Smooth muscle cell of the pulmonary artery (primary cell): ENCODE measurements around the gene ZDHHC12. TPM values are rescaled to one million over a fixed set of nuclear protein-coding genes. Genes with fewer than 3 reads are reported as not detected.

Experiments used
- total RNA-seq: library from RNA; depleted of rRNA; stranded (reverse); fragments of >200 nt; gene quantifications from 2 replicates; pipeline ENCODE4 v1.2.3, GENCODE V29; 2014

The ZDHHC12 gene, protein sequence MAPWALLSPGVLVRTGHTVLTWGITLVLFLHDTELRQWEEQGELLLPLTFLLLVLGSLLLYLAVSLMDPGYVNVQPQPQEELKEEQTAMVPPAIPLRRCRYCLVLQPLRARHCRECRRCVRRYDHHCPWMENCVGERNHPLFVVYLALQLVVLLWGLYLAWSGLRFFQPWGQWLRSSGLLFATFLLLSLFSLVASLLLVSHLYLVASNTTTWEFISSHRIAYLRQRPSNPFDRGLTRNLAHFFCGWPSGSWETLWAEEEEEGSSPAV
- total RNA-seq = 38.3 and 40.3 TPM in 2 replicates

GRCh38 chr9:128723866-128724743, at the start of gene ZDHHC12:
TSS of gene ZDHHC12 (minus strand) at chr9:128724127. CDS start at chr9:128724093, 34 bp downstream.

GRCh38 chr9:128771745-128772519, 48.0 kb upstream of the ZDHHC12 start, which contains the start of gene ZER1:
TSS of gene ZER1 (minus strand) at chr9:128771927. CDS start at chr9:128755565, 16,362 bp downstream.

GRCh38 chr9:128702445-128702948, 21.4 kb downstream of the ZDHHC12 start, which contains the start of gene PKN3:
TSS of gene PKN3 (plus strand) at chr9:128702503. CDS start at chr9:128702916, 413 bp downstream.

DNA sequence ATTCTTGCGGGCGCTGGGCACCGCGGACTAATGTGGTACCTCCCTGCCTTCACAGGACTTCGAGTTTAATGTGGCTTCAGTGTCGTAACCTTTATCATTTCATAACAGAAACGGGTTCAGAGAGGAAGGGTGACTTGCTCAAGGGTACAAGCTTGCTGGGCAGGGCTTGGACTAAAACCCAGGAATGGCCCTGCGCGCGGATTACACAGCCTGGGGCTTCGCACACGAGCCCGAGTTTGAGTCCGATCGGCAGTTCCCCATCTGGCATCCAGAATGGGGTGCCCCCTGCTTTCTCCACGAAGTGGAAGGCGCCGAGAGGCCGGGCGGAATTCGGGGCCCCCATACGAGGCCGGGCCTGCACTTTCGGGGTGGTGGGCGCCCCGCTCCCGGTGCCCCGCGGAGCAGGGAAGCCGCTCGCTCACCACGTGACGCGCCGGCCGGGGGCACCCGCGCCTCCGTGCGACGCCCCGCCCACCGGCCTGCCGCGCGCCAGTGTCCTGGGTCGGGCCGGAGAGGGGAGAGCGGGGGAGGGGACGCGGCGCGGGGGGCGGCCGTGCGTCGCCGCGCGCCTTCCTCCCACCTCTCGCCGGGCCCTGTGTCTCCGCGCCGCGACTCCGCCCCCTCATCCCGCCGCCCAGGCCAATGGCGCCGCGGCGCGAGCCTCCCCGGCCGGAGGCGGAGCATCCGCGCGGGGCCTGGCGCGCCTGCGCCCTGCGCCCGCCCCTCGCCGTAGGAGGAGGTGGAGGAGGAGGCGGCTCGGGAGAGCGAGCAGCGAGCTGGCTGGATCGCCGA, 35.2 kb downstream of the ZDHHC12 start, which contains the start of gene SET:
Gene SET, plus strand, starts transcription at position 722 of the 792 bp plus-strand sequence. CDS start 361 bp downstream, outside the sequence.

Other genes with a start within 250 kb of the ZDHHC12 start
- 21.2 and 23.4 TPM in 2 replicates for gene GLE1, start 219.4 kb downstream of the ZDHHC12 start, total RNA-seq
- gene SPTAN1, start 171.5 kb downstream of the ZDHHC12 start, total RNA-seq = 320 and 359 TPM in 2 replicates
- gene DYNC2I2, start 67.3 kb downstream of the ZDHHC12 start, total RNA-seq = 35.8 and 43.4 TPM in 2 replicates
- 240 and 280 TPM in 2 replicates for gene SET, start 34.9 kb downstream of the ZDHHC12 start, total RNA-seq
- 0.46 and 0.59 TPM in 2 replicates for gene PKN3, start 21.6 kb downstream of the ZDHHC12 start, total RNA-seq
- gene ZER1, start 47.8 kb upstream of the ZDHHC12 start, total RNA-seq = 39.9 and 40.9 TPM in 2 replicates
- 16.3 and 17.8 TPM in 2 replicates for gene TBC1D13, start 63.1 kb upstream of the ZDHHC12 start, total RNA-seq
- gene ENDOG, start 94.4 kb upstream of the ZDHHC12 start, total RNA-seq = 11.7 and 20.8 TPM in 2 replicates
- 18.1 and 25.7 TPM in 2 replicates for gene SPOUT1, start 105.7 kb upstream of the ZDHHC12 start, total RNA-seq
- gene KYAT1, start 157.8 kb upstream of the ZDHHC12 start, total RNA-seq = 8.1 and 13.3 TPM in 2 replicates
- gene LRRC8A, start 158.0 kb upstream of the ZDHHC12 start, total RNA-seq = 57.5 and 76.5 TPM in 2 replicates
- 4.9 and 9.3 TPM in 2 replicates for gene PHYHD1, start 196.9 kb upstream of the ZDHHC12 start, total RNA-seq
- gene DOLK, start 223.5 kb upstream of the ZDHHC12 start, total RNA-seq = 24.9 and 30.9 TPM in 2 replicates
- gene NUP188, start 223.6 kb upstream of the ZDHHC12 start, total RNA-seq = 43.2 and 70.9 TPM in 2 replicates